Ishikawa (cell line): Measurements from ENCODE around the gene SSU72.

Experiments
- RAD21 ChIP-seq: IDR thresholded peaks from 2 replicates; pipeline ENCODE4 v1.6.1; 2012; ENCODE audit warnings: low read depth
- TCF12 ChIP-seq: IDR thresholded peaks from 2 replicates; pipeline ENCODE4 v1.6.1; 2012; ENCODE audit warnings: low read depth
- TF ChIP-seq, protein P1 (sequence below): IDR thresholded peaks from 2 replicates; pipeline ENCODE4 v1.6.1; 2012

SSU72 gene

DNA sequence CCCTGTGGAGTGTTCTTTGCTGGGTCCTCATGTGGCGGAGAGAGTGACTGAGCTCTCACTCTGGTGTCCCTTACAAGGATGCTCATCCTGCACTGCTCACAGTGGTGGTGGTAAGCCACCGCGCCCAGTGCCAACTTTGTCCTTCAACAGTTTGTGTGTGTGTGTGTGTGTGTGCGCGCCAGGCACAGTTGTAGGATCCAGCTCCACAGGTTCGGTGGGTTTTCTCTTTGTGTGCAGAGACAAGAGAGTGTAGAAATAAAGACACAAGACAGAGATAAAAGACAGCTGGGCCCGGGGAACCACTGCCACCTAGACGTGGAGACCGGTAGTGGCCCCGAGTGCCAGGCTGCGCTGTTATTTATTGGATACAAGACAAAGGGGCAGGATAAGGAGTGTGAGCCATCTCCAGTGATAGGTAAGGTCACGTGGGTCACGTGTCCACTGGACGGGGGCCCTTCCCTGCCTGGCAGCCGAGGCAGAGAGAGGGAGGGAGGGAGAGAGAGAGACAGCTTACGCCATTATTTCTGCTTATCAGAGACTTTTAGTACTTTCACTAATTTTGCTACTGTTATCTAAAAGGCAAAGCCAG, 69.8 kb downstream of the SSU72 start:
- TF ChIP-seq, protein P1, sequence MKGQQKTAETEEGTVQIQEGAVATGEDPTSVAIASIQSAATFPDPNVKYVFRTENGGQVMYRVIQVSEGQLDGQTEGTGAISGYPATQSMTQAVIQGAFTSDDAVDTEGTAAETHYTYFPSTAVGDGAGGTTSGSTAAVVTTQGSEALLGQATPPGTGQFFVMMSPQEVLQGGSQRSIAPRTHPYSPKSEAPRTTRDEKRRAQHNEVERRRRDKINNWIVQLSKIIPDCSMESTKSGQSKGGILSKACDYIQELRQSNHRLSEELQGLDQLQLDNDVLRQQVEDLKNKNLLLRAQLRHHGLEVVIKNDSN = peak; percentile 85
- TF ChIP-seq RAD21 (peak; percentile 65), TCF12 (peak; percentile 16; the same call in 1 of the 2 replicates)
